GM23338 (cell line): ENCODE data around the gene RAMAC. TPM values are rescaled to one million over a fixed set of nuclear protein-coding genes. Genes with fewer than 3 reads are reported as not detected.

Experiments
- ATAC-seq: fragments of 200-7000 bp; cut with Tn5 transposase; 3 replicates; pipeline ENCODE4 v1.9.1; 2020
- DNase-seq: peaks from one replicate; pipeline ENCODE4 v3.0.0-alpha.2; 2015; ENCODE audit warnings: low spot score
- H2AFZ ChIP-seq: fragments of 200-600 bp; sonication (generic); 2 replicates; pipeline ENCODE4 v1.8.0; 2016; ENCODE audit warnings: antibody characterized with exemption, mild to moderate bottlenecking, moderate library complexity
- H3F3A ChIP-seq: fragments of 200-600 bp; sonication (generic); replicated peaks from 2 replicates; pipeline ENCODE4 v1.8.0; 2017; ENCODE audit warnings: antibody characterized with exemption, mixed run types, low read depth
- H3K27ac ChIP-seq: fragments of 200-600 bp; sonication (generic); 2 replicates; pipeline ENCODE4 v1.6.1; 2016; ENCODE audit warnings: low read depth
- H3K27me3 ChIP-seq: fragments of 200-600 bp; sonication (generic); 2 replicates; pipeline ENCODE4 v1.8.0; 2016; ENCODE audit warnings: mild to moderate bottlenecking, mixed run types, moderate library complexity; ENCODE audit not compliant: insufficient read depth
- H3K36me3 ChIP-seq: fragments of 200-600 bp; sonication (generic); 2 replicates; pipeline ENCODE4 v1.8.0; 2016; ENCODE audit warnings: mild to moderate bottlenecking; ENCODE audit not compliant: insufficient read depth
- H3K4me1 ChIP-seq: fragments of 200-600 bp; sonication (generic); 2 replicates; pipeline ENCODE4 v1.8.0; 2016; ENCODE audit warnings: mild to moderate bottlenecking, moderate library complexity; ENCODE audit not compliant: insufficient read depth
- H3K4me2 ChIP-seq: fragments of 200-600 bp; sonication (generic); 2 replicates; pipeline ENCODE4 v1.7.1; 2017; ENCODE audit warnings: mixed run types
- H3K4me3 ChIP-seq: fragments of 200-600 bp; sonication (generic); 2 replicates; pipeline ENCODE4 v1.6.1; 2016; ENCODE audit warnings: mixed run types
- H3K79me2 ChIP-seq: fragments of 200-600 bp; sonication (generic); replicated peaks from 2 replicates; pipeline ENCODE4 v1.8.0; 2017; ENCODE audit warnings: mild to moderate bottlenecking; ENCODE audit not compliant: insufficient read depth
- H3K9me2 ChIP-seq: fragments of 200-600 bp; sonication (generic); 2 replicates; pipeline ENCODE4 v1.8.0; 2017; ENCODE audit not compliant: insufficient read depth
- H4K20me1 ChIP-seq: fragments of 200-600 bp; sonication (generic); replicated peaks from 2 replicates; pipeline ENCODE4 v1.8.0; 2017; ENCODE audit warnings: mild to moderate bottlenecking; ENCODE audit not compliant: insufficient read depth
- H3K27ac Mint-ChIP-seq: 2 replicates; pipeline ENCODE4 v1.8.0; 2020; ENCODE audit warnings: inconsistent platforms, mild to moderate bottlenecking, moderate library complexity, mixed read lengths
- H3K27me3 Mint-ChIP-seq: 3 replicates; pipeline ENCODE4 v1.8.0; 2022; ENCODE audit warnings: low read depth, mild to moderate bottlenecking, moderate library complexity, mixed read lengths, inconsistent platforms; ENCODE audit not compliant: insufficient read depth, poor library complexity
- H3K36me3 Mint-ChIP-seq: 3 replicates; pipeline ENCODE4 v1.8.0; 2021; ENCODE audit warnings: low read depth, mild to moderate bottlenecking, inconsistent platforms, moderate library complexity, mixed read lengths
- H3K4me1 Mint-ChIP-seq: 3 replicates; pipeline ENCODE4 v1.8.0; 2020; ENCODE audit warnings: mild to moderate bottlenecking, inconsistent platforms, mixed read lengths
- H3K4me3 Mint-ChIP-seq: 3 replicates; pipeline ENCODE4 v1.8.0; 2021; ENCODE audit warnings: moderate library complexity, mild to moderate bottlenecking, inconsistent platforms, mixed read lengths
- H3K9me3 Mint-ChIP-seq: 3 replicates; pipeline ENCODE4 v1.8.0; 2020; ENCODE audit warnings: moderate library complexity, mild to moderate bottlenecking, inconsistent platforms, mixed read lengths
- CREB1 ChIP-seq: fragments of 250-450 bp; sonication (Bioruptor Pico); IDR thresholded peaks from 2 replicates; pipeline ENCODE4 v1.5.0; 2020; ENCODE audit warnings: low read depth, mild to moderate bottlenecking, moderate library complexity
- CTCF ChIP-seq, 2 experiments: fragments of 200-600 bp in 1 of 2; sonication (generic) in 1 of 2; conservative IDR thresholded peaks; 2 replicates each; pipeline versions ENCODE4 v1.5.1 to v1.6.1; 2016 to 2017; ENCODE audit warnings: antibody characterized with exemption in 2 of 2, low read depth in 2 of 2, mild to moderate bottlenecking in 2 of 2, moderate library complexity in 1 of 2
- ETS1 ChIP-seq: IDR thresholded peaks from 2 replicates; pipeline ENCODE4 v1.6.1; 2016; ENCODE audit warnings: antibody characterized with exemption
- EZH2 ChIP-seq: fragments of 200-600 bp; sonication (generic); IDR thresholded peaks from one replicate; pipeline ENCODE4 v1.8.0; 2017; ENCODE audit warnings: antibody characterized with exemption, mild to moderate bottlenecking, low read depth; ENCODE audit not compliant: unreplicated experiment
- EZH2phosphoT487 ChIP-seq: fragments of 200-600 bp; sonication (generic); IDR thresholded peaks from one replicate; pipeline ENCODE4 v1.8.1; 2018; ENCODE audit warnings: antibody characterized with exemption; ENCODE audit not compliant: unreplicated experiment
- JUNB ChIP-seq: IDR thresholded peaks from one replicate; pipeline ENCODE4 v1.6.1; 2016; ENCODE audit warnings: antibody characterized with exemption; ENCODE audit not compliant: unreplicated experiment
- NANOG ChIP-seq: IDR thresholded peaks from 2 replicates; pipeline ENCODE4 v1.6.1; 2016; ENCODE audit warnings: antibody characterized with exemption, borderline replicate concordance
- POLR2AphosphoS5 ChIP-seq: IDR thresholded peaks from 2 replicates; pipeline ENCODE4 v1.6.1; 2016; ENCODE audit warnings: antibody characterized with exemption, low read depth
- REST ChIP-seq: IDR thresholded peaks from one replicate; pipeline ENCODE4 v1.6.1; 2018; ENCODE audit warnings: antibody characterized with exemption; ENCODE audit not compliant: unreplicated experiment
- STAT1 ChIP-seq: IDR thresholded peaks from one replicate; pipeline ENCODE4 v1.6.1; 2016; ENCODE audit warnings: antibody characterized with exemption; ENCODE audit not compliant: unreplicated experiment
- ZNF114 ChIP-seq: fragments of 250-450 bp; sonication (Bioruptor Pico); IDR thresholded peaks from 2 replicates; pipeline ENCODE4 v1.5.0; 2020; ENCODE audit warnings: mild to moderate bottlenecking, moderate library complexity
- ZNF331 ChIP-seq: fragments of 250-450 bp; sonication (Bioruptor Pico); IDR thresholded peaks from 2 replicates; pipeline ENCODE4 v1.5.0; 2020; ENCODE audit warnings: low read depth, mild to moderate bottlenecking, moderate library complexity
- ZNF462 ChIP-seq: fragments of 250-450 bp; sonication (Bioruptor Pico); IDR thresholded peaks from 2 replicates; pipeline ENCODE4 v1.5.0; 2020; ENCODE audit warnings: mild to moderate bottlenecking, moderate library complexity
- polyA plus RNA-seq: library from polyadenylated mRNA; unstranded; fragments of >200 nt; fragmentation: Nextera tagmentation; extraction: Ambion mirVana; gene quantifications from 2 replicates; pipeline ENCODE4 v1.2.1, GENCODE V29; 2016
- total RNA-seq: library from RNA; depleted of rRNA; stranded (reverse); fragments of >200 nt; shearing (Covaris generic); gene quantifications from 2 replicates; pipeline ENCODE4 v1.2.3, GENCODE V29; 2014

Gene RAMAC
- total and polyA plus RNA-seq, 2 experiments from 2014 or later, result 27.4 to 58.6 TPM

GRCh38 chr15:82944056-82944455 lies 42.0 kb upstream of the RAMAC start:
- ATAC-seq (no peak), DNase-seq (no peak)
- Histone ChIP-seq H3K36me3 (no peaks in the 10 kb centered on the region), H3K4me2 (no peak overlapping the region), H3K27me3 (no peaks in the 10 kb centered on the region), H3K9me2 (no peaks in the 10 kb centered on the region), H3K79me2 (no peaks in the 10 kb centered on the region; the same call in 1 of the 2 replicates), H3K27ac (no peak overlapping the region), H4K20me1 (no peaks in the 10 kb centered on the region), H3K4me3 (no peak overlapping the region), H3K4me1 (peaks cover 8% of the 10 kb centered on the region; the same call in 1 of the 2 replicates), H2AFZ (no peak overlapping the region), H3F3A (no peaks in the 10 kb centered on the region)
- peaks cover 6% of the 10 kb centered on the region; the same call in 2 of the 3 replicates for H3K4me1 Mint-ChIP-seq
- H3K9me3 Mint-ChIP-seq, result no peaks in the 10 kb centered on the region
- no peak overlapping the region for H3K4me3 Mint-ChIP-seq
- no peak overlapping the region; the same call in 1 of the 2 replicates for H3K27ac Mint-ChIP-seq
- H3K36me3 Mint-ChIP-seq, result no peaks in the 10 kb centered on the region
- peaks cover 2% of the 10 kb centered on the region for H3K27me3 Mint-ChIP-seq
- no peak for TF ChIP-seq ZNF331 (CRISPR knock-in tag)
- no peak for TF ChIP-seq ZNF114 (CRISPR knock-in tag)
- TF ChIP-seq REST, result no peak
- no peak for TF ChIP-seq ETS1
- no peak for TF ChIP-seq EZH2phosphoT487
- no peak for TF ChIP-seq JUNB
- no peak for TF ChIP-seq CTCF (conservative IDR thresholded peaks at IDR 0.05; ENCODE audit: low read depth in 2 of 2)
- no peak for TF ChIP-seq ZNF462 (CRISPR knock-in tag)
- no peak for TF ChIP-seq STAT1
- no peak for TF ChIP-seq POLR2AphosphoS5
- TF ChIP-seq CREB1 (CRISPR knock-in tag), result no peak
- TF ChIP-seq EZH2, result no peak
- no peak for TF ChIP-seq NANOG
